GM08714 (cell line): ENCODE measurements around the gene STKLD1.
A peak's percentile ranks its signal among the peaks of the same experiment; 100 is the strongest.

Experiments
- H3K4me3 ChIP-seq: fragments of 200-500 bp; sonication (Bioruptor generic); 2 replicates; pipeline ENCODE4 v1.5.1; 2014; ENCODE audit warnings: mild to moderate bottlenecking, low read length, inconsistent platforms
- ZNF274 ChIP-seq: IDR thresholded peaks from 2 replicates; pipeline ENCODE4 v1.6.1; 2012; ENCODE audit warnings: mild to moderate bottlenecking, low read depth, low read length

STKLD1 gene

GRCh38 chr9:133340256-133340655, 35.9 kb upstream of the STKLD1 start:
- no peak overlapping the region for H3K4me3 ChIP-seq
- TF ChIP-seq ZNF274 = no peak

GRCh38 chr9:133340916-133341315, 35.2 kb upstream of the STKLD1 start:
- TF ChIP-seq ZNF274 = no peak
- no peak overlapping the region for H3K4me3 ChIP-seq

- no peak for TF ChIP-seq ZNF274
- H3K4me3 ChIP-seq = no peak overlapping the region
These were observed 34.6 kb upstream of the STKLD1 start for GRCh38 chr9:133341369-133342068.

GRCh38 chr9:133342069-133342406, 34.1 kb upstream of the STKLD1 start:
- no peak for TF ChIP-seq ZNF274
- H3K4me3 ChIP-seq = no peak overlapping the region

GRCh38 chr9:133342570-133342969, 33.6 kb upstream of the STKLD1 start:
- TF ChIP-seq ZNF274 = no peak
- no peak overlapping the region for H3K4me3 ChIP-seq

- no peak for TF ChIP-seq ZNF274
- no peak overlapping the region for H3K4me3 ChIP-seq
These were observed 32.1 kb upstream of the STKLD1 start for GRCh38 chr9:133344071-133344470.

- TF ChIP-seq ZNF274 = no peak
- H3K4me3 ChIP-seq = no peak overlapping the region
These were observed 31.2 kb upstream of the STKLD1 start for GRCh38 chr9:133344979-133345378.

- TF ChIP-seq ZNF274 = no peak
- H3K4me3 ChIP-seq = no peak overlapping the region
These were observed 30.6 kb upstream of the STKLD1 start for GRCh38 chr9:133345596-133345995.

- no peak for TF ChIP-seq ZNF274
- peak overlapping the region; percentile 90; the same call in 1 of the 2 replicates for H3K4me3 ChIP-seq
These were observed 30.0 kb upstream of the STKLD1 start for GRCh38 chr9:133346021-133346785.

GRCh38 chr9:133347515-133347984, 28.6 kb upstream of the STKLD1 start:
- no peak for TF ChIP-seq ZNF274
- H3K4me3 ChIP-seq = peak overlapping the region; percentile 90

- TF ChIP-seq ZNF274 = no peak
These were observed 28.0 kb upstream of the STKLD1 start, which contains the start of the genes MED22 and RPL7A for GRCh38 chr9:133347985-133348717. Gene MED22, minus strand, starts transcription at chr9:133348131. Its CDS starts 1,469 bp downstream, at chr9:133346662. Gene RPL7A, plus strand, starts transcription at chr9:133348218. Its CDS starts 26 bp downstream, at chr9:133348244.

GRCh38 chr9:133348718-133349573, 27.2 kb upstream of the STKLD1 start:
- peak overlapping the region; percentile 90 for H3K4me3 ChIP-seq
- TF ChIP-seq ZNF274 = no peak

More at GRCh38 chr9:133347985-133348717, 28.0 kb upstream of the STKLD1 start, which contains the start of the genes MED22 and RPL7A:
- peak within 1 kb of the TSS; percentile 90 for H3K4me3 ChIP-seq

- H3K4me3 ChIP-seq = peak overlapping the region; percentile 90; the same call in 1 of the 2 replicates
- no peak for TF ChIP-seq ZNF274
These were observed 26.1 kb upstream of the STKLD1 start for GRCh38 chr9:133349965-133350616.
